HCT116 (cell line): Measurements from ENCODE around the gene IDUA. TPM values are rescaled to one million over a fixed set of nuclear protein-coding genes. Genes with fewer than 3 reads are reported as not detected.

Experiments
- ATAC-seq: fragments of 200-7000 bp; cut with Tn5 transposase; 2 replicates; pipeline ENCODE4 v1.9.1; 2020; ENCODE audit warnings: mild to moderate bottlenecking, moderate library complexity
- BruUV-seq: library from RNA; stranded (reverse); fragments of 400-500 nt; replicated peaks from 2 replicates; lab custom pipeline; 2021; lab: Mats Ljungman, UMichigan
- CTCF ChIA-PET: fragments of 300-600 bp; sonication (Branson Sonifier 250); formaldehyde crosslinking; loops from one replicate; lab custom pipeline; 2021; ENCODE audit warnings: antibody characterized with exemption; lab: Charles Lee
- POLR2A ChIA-PET: fragments of 300-600, 350-600 bp; sonication (Branson Sonifier 250); formaldehyde crosslinking; loops from one replicate; lab custom pipeline; 2021; ENCODE audit warnings: antibody characterized with exemption; lab: Charles Lee
- RAD21 ChIA-PET, 2 experiments: fragments of 300-600 bp; sonication (Branson Sonifier 250); formaldehyde crosslinking; loops; one replicate each; lab custom pipeline; 2023; ENCODE audit warnings: low total read pairs in 2 of 2; ENCODE audit not compliant: uncharacterized antibody in 2 of 2, unreplicated experiment in 2 of 2, low non-redundant PET in 1 of 2; lab: Charles Lee
- DNase-seq: peaks from one replicate; pipeline ENCODE4 v3.0.0-alpha.2; 2010; ENCODE audit warnings: low read depth, low spot score
- H2AFZ ChIP-seq: fragments of 200-600 bp; shearing (Covaris generic), sonication (generic); 2 replicates; pipeline ENCODE4 v1.6.1; 2017; ENCODE audit warnings: low read depth, mixed run types, mixed read lengths, antibody characterized with exemption, low read length; ENCODE audit not compliant: poor library complexity, severe bottlenecking
- H3K27ac ChIP-seq: 2 replicates; pipeline ENCODE4 v1.5.1; 2012; ENCODE audit warnings: low read depth, low read length
- H3K27me3 ChIP-seq: fragments of 200-600 bp; sonication (generic); 2 replicates; pipeline ENCODE4 v1.6.1; 2016; ENCODE audit warnings: mixed run types, low read length, mixed read lengths; ENCODE audit not compliant: insufficient read depth
- H3K36me3 ChIP-seq, 2 experiments: fragments of 200-500 bp in 1 of 2; fragments of 200-600 bp in 1 of 2; sonication (Bioruptor generic) in 1 of 2; sonication (generic) in 1 of 2; 2 replicates each; pipeline versions ENCODE4 v1.5.1 to v1.6.1; 2014 to 2016; ENCODE audit warnings: low read length in 2 of 2, inconsistent platforms in 1 of 2, mixed read lengths in 1 of 2, mixed run types in 1 of 2; ENCODE audit not compliant: insufficient read depth in 2 of 2, control insufficient read depth in 1 of 2
- H3K4me1 ChIP-seq, 2 experiments: fragments of 200-600 bp in 1 of 2; sonication (generic) in 1 of 2; 2 replicates each; pipeline versions ENCODE4 v1.5.1 to v1.6.1; 2012 to 2017; ENCODE audit warnings: low read length in 2 of 2, inconsistent platforms in 1 of 2, mild to moderate bottlenecking in 1 of 2, mixed read lengths in 1 of 2, mixed run types in 1 of 2, moderate library complexity in 1 of 2; ENCODE audit not compliant: insufficient read depth in 2 of 2, control insufficient read depth in 1 of 2
- H3K4me2 ChIP-seq: fragments of 200-600 bp; sonication (generic); 2 replicates; pipeline ENCODE4 v1.6.1; 2017; ENCODE audit warnings: mixed run types, low read length, mixed read lengths
- H3K4me3 ChIP-seq, 2 experiments: fragments of 200-600 bp in 1 of 2; sonication (generic) in 1 of 2; replicated peaks in 1 of 2; 2 replicates each; pipeline ENCODE4 v1.5.1; 2011 to 2016; ENCODE audit warnings: low read length in 2 of 2, control low read depth in 1 of 2, low read depth in 1 of 2, mild to moderate bottlenecking in 1 of 2, mixed read lengths in 1 of 2, mixed run types in 1 of 2
- H3K79me2 ChIP-seq: fragments of 200-600 bp; sonication (generic); 2 replicates; pipeline ENCODE4 v1.6.1; 2017; ENCODE audit warnings: mild to moderate bottlenecking, mixed run types, low read length, moderate library complexity, mixed read lengths; ENCODE audit not compliant: insufficient read depth
- H3K9ac ChIP-seq: fragments of 200-600 bp; sonication (generic); 2 replicates; pipeline ENCODE4 v1.6.1; 2016; ENCODE audit warnings: low read length, mixed read lengths
- H3K9me2 ChIP-seq: fragments of 200-600 bp; sonication (generic), shearing (Covaris generic); 2 replicates; pipeline ENCODE4 v1.6.1; 2017; ENCODE audit warnings: mixed run types, mild to moderate bottlenecking, moderate library complexity; ENCODE audit not compliant: insufficient read depth
- H3K9me3 ChIP-seq, 2 experiments: fragments of 200-500 bp in 1 of 2; fragments of 200-600 bp in 1 of 2; sonication (Bioruptor generic) in 1 of 2; sonication (generic) in 1 of 2; 2 replicates each; pipeline ENCODE4 v1.6.1; 2014 to 2017; ENCODE audit warnings: low read length in 2 of 2, mixed read lengths in 2 of 2, inconsistent platforms in 1 of 2, low read depth in 1 of 2, mild to moderate bottlenecking in 1 of 2, mixed run types in 1 of 2, moderate library complexity in 1 of 2; ENCODE audit not compliant: control insufficient read depth in 1 of 2, insufficient read depth in 1 of 2
- H4K20me1 ChIP-seq: fragments of 200-600 bp; sonication (generic), shearing (Covaris generic); 2 replicates; pipeline ENCODE4 v1.6.1; 2017; ENCODE audit warnings: mixed run types, mild to moderate bottlenecking, moderate library complexity; ENCODE audit not compliant: insufficient read depth
- CBX3 ChIP-seq: IDR thresholded peaks from 2 replicates; pipeline ENCODE4 v1.6.1; 2012; ENCODE audit warnings: low read depth
- EGR1 ChIP-seq: IDR thresholded peaks from 2 replicates; pipeline ENCODE4 v1.6.1; 2012; ENCODE audit warnings: low read depth
- EZH2phosphoT487 ChIP-seq: fragments of 200-600 bp; IDR thresholded peaks from 2 replicates; pipeline ENCODE4 v1.6.1; 2018; ENCODE audit warnings: antibody characterized with exemption, borderline replicate concordance
- POLR2A ChIP-seq: IDR thresholded peaks from 2 replicates; pipeline ENCODE4 v1.7.0; 2011; ENCODE audit warnings: borderline replicate concordance; ENCODE audit not compliant: insufficient read depth, insufficient read length; ENCODE audit errors: extremely low read depth
- POLR2AphosphoS5 ChIP-seq: IDR thresholded peaks from 2 replicates; pipeline ENCODE4 v1.6.1; 2011; ENCODE audit warnings: mild to moderate bottlenecking, low read depth, low read length, moderate library complexity
- SP1 ChIP-seq: IDR thresholded peaks from 2 replicates; pipeline ENCODE4 v1.6.1; 2012; ENCODE audit warnings: low read depth
- SRF ChIP-seq: IDR thresholded peaks from 2 replicates; pipeline ENCODE4 v1.6.1; 2012; ENCODE audit warnings: low read depth
- TCF7L2 ChIP-seq: IDR thresholded peaks from 2 replicates; pipeline ENCODE4 v1.7.0; 2011; ENCODE audit warnings: borderline replicate concordance, inconsistent platforms; ENCODE audit not compliant: insufficient read depth, insufficient read length; ENCODE audit errors: extremely low read depth
- YY1 ChIP-seq: IDR thresholded peaks from 2 replicates; pipeline ENCODE4 v1.6.1; 2011; ENCODE audit warnings: low read length, low read depth, moderate library complexity, mild to moderate bottlenecking; ENCODE audit not compliant: insufficient replicate concordance; ENCODE audit errors: extremely low read depth
- intact Hi-C: fragments of 100-400 bp; cut with micrococcal nuclease; formaldehyde crosslinking; loops from 2 replicates; pipeline ENCODE4 v1.10.0; 2022
- total RNA-seq: library from RNA; stranded (reverse); gene quantifications from one replicate; pipeline ENCODE4 v1.2.1, GENCODE V29; 2021; ENCODE audit not compliant: unreplicated experiment
- TF ChIP-seq, protein P1 (sequence below): IDR thresholded peaks from 2 replicates; pipeline ENCODE4 v1.6.1; 2012; ENCODE audit warnings: low read depth
- TF ChIP-seq, protein P2 (sequence below): IDR thresholded peaks from 2 replicates; pipeline ENCODE4 v1.6.1; 2012
- TF ChIP-seq, protein P3 (sequence below): IDR thresholded peaks from 2 replicates; pipeline ENCODE4 v1.6.1; 2011; ENCODE audit warnings: mild to moderate bottlenecking, low read length, moderate library complexity; ENCODE audit not compliant: insufficient replicate concordance; ENCODE audit errors: extremely low read depth

Gene IDUA
- total RNA-seq, 1 experiment from 2014 or later: 28.2 TPM

DNA sequence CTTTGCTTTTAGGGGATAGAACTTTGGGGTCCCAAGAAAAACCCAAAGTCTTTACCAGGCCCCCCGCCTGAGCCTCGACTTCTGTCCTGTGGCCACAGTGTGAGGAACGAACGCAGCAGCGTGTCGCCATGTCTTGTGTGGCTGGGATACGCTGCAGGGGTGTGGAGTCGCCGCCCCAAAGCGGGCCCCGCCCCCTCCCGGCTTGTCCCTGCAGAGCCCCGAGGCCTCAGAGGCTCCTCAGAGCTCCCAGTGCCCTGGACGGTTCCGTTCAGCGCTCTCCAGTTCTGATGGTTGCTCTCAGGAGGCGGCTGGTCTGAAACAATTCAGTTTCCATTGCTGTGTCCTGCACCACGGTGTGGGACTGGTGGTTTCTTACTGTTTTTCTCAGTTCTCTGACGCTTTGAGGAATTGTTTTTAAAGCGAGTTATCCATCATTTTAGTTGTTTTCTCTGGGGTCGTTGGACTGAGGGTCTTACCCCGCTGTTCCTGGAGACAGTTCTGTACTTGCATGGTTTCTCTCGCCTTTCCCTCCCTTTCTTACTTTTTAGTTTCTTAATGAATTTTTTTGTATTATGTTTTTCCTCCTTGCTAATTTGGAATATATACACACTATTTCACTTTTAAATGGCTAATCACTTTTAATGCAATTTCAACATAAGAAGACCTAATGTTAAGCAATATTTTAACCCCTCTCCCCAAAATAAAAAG lies 1.6 kb upstream of the IDUA start:
- intact Hi-C loops: loop anchor here (1.0 to 10.0 kb wide), 3 partner anchors 53 to 380 kb away; partner anchors contain the start of genes GAK and TMEM175
- ATAC-seq: peak; percentile 74

More for the DNA sequence above, 1.6 kb upstream of the IDUA start:
- peak overlapping the region; percentile 60 for H3K9ac ChIP-seq
- no TSS peak for BruUV-seq
- ChIA-PET RAD21 (interaction anchor here in 1 of 2 experiments (0.5 kb wide), 1 partner anchor 27 kb away, joined by 4 read pairs; no protein-coding TSS in a partner anchor), POLR2A (interaction anchor here (0.9 kb wide), 1 partner anchor 53 kb away, joined by 4 read pairs; the partner anchor contains the start of genes GAK and TMEM175), CTCF (interaction anchor here (1.0 kb wide), 1 partner anchor 243 kb away, joined by 4 read pairs; no protein-coding TSS in a partner anchor)
- peak overlapping the region; percentile 41 for H3K27ac ChIP-seq
- no peaks in the 10 kb centered on the region for H3K27me3 ChIP-seq
- H3K9me3 ChIP-seq: no peaks in the 10 kb centered on the region
- H3K4me2 ChIP-seq: peak overlapping the region; percentile 96
- H2AFZ ChIP-seq: peak overlapping the region; percentile 30
- H4K20me1 ChIP-seq: no peaks in the 10 kb centered on the region
- H3K79me2 ChIP-seq: no peaks in the 10 kb centered on the region
- H3K4me3 ChIP-seq: peak overlapping the region; percentile 43 to 67
- DNase-seq: no peak
- H3K9me2 ChIP-seq: no peaks in the 10 kb centered on the region
- H3K4me1 ChIP-seq: peaks cover 10 to 37% of the 10 kb centered on the region in 2 experiments
- H3K36me3 ChIP-seq: no peaks in the 10 kb centered on the region
- TF ChIP-seq POLR2AphosphoS5: peak; percentile 93
- TF ChIP-seq SP1: no peak
- TF ChIP-seq EZH2phosphoT487: no peak
- peak; percentile 81 for TF ChIP-seq POLR2A
- TF ChIP-seq, protein P1, sequence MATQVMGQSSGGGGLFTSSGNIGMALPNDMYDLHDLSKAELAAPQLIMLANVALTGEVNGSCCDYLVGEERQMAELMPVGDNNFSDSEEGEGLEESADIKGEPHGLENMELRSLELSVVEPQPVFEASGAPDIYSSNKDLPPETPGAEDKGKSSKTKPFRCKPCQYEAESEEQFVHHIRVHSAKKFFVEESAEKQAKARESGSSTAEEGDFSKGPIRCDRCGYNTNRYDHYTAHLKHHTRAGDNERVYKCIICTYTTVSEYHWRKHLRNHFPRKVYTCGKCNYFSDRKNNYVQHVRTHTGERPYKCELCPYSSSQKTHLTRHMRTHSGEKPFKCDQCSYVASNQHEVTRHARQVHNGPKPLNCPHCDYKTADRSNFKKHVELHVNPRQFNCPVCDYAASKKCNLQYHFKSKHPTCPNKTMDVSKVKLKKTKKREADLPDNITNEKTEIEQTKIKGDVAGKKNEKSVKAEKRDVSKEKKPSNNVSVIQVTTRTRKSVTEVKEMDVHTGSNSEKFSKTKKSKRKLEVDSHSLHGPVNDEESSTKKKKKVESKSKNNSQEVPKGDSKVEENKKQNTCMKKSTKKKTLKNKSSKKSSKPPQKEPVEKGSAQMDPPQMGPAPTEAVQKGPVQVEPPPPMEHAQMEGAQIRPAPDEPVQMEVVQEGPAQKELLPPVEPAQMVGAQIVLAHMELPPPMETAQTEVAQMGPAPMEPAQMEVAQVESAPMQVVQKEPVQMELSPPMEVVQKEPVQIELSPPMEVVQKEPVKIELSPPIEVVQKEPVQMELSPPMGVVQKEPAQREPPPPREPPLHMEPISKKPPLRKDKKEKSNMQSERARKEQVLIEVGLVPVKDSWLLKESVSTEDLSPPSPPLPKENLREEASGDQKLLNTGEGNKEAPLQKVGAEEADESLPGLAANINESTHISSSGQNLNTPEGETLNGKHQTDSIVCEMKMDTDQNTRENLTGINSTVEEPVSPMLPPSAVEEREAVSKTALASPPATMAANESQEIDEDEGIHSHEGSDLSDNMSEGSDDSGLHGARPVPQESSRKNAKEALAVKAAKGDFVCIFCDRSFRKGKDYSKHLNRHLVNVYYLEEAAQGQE: no peak
- TF ChIP-seq, protein P2, sequence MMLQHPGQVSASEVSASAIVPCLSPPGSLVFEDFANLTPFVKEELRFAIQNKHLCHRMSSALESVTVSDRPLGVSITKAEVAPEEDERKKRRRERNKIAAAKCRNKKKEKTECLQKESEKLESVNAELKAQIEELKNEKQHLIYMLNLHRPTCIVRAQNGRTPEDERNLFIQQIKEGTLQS: no peak
- no peak for TF ChIP-seq CBX3
- TF ChIP-seq, protein P3, sequence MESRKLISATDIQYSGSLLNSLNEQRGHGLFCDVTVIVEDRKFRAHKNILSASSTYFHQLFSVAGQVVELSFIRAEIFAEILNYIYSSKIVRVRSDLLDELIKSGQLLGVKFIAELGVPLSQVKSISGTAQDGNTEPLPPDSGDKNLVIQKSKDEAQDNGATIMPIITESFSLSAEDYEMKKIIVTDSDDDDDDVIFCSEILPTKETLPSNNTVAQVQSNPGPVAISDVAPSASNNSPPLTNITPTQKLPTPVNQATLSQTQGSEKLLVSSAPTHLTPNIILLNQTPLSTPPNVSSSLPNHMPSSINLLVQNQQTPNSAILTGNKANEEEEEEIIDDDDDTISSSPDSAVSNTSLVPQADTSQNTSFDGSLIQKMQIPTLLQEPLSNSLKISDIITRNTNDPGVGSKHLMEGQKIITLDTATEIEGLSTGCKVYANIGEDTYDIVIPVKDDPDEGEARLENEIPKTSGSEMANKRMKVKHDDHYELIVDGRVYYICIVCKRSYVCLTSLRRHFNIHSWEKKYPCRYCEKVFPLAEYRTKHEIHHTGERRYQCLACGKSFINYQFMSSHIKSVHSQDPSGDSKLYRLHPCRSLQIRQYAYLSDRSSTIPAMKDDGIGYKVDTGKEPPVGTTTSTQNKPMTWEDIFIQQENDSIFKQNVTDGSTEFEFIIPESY: no peak
- no peak for TF ChIP-seq EGR1
- peak; percentile 87 for TF ChIP-seq YY1
- TF ChIP-seq TCF7L2: no peak
- TF ChIP-seq SRF: no peak
